IMR-90 (cell line): Measurements from ENCODE around the gene A1CF. TPM values are rescaled to one million over a fixed set of nuclear protein-coding genes. Genes with fewer than 3 reads are reported as not detected.

Experiments
- ATAC-seq: fragments of 200-7000 bp; cut with Tn5 transposase; 2 replicates; pipeline ENCODE4 v1.9.1; 2020; ENCODE audit warnings: low read depth, mild to moderate bottlenecking, moderate library complexity
- BruUV-seq: library from RNA; stranded (reverse); fragments of 400-500 nt; replicated peaks from 2 replicates; lab custom pipeline; 2021; lab: Mats Ljungman, UMichigan
- CTCF ChIA-PET: fragments of 300-600 bp; formaldehyde crosslinking; extraction: SDS; loops from one replicate; lab custom pipeline; 2021; ENCODE audit warnings: antibody characterized with exemption; lab: Yijun Ruan, JAX
- POLR2A ChIA-PET: fragments of 300-600 bp; sonication (Branson Sonifier 250); formaldehyde crosslinking; loops from one replicate; lab custom pipeline; 2022; ENCODE audit warnings: antibody characterized with exemption; ENCODE audit not compliant: unreplicated experiment; lab: Charles Lee
- DNase-seq: peaks from one replicate; pipeline ENCODE4 v3.0.0; 2013
- H2AFZ ChIP-seq: replicated peaks from 2 replicates; pipeline ENCODE3; 2013; ENCODE audit warnings: low read length, mild to moderate bottlenecking; ENCODE audit not compliant: poor library complexity
- H2AK5ac ChIP-seq: 2 replicates; pipeline ENCODE4 v1.6.1; 2013; ENCODE audit warnings: low read depth, low read length, inconsistent platforms
- H2AK9ac ChIP-seq: replicated peaks from 2 replicates; pipeline ENCODE3; 2013; ENCODE audit warnings: mild to moderate bottlenecking, low read depth, low read length, moderate library complexity; ENCODE audit not compliant: poor library complexity
- H2BK120ac ChIP-seq: 2 replicates; pipeline ENCODE4 v1.6.1; 2013; ENCODE audit warnings: low read depth, low read length, inconsistent platforms
- H2BK15ac ChIP-seq: 3 replicates; pipeline ENCODE4 v1.6.1; 2013; ENCODE audit warnings: low read depth, low read length, inconsistent platforms
- H2BK20ac ChIP-seq: 2 replicates; pipeline ENCODE4 v1.6.1; 2013; ENCODE audit warnings: low read depth, mild to moderate bottlenecking, inconsistent platforms, low read length, moderate library complexity
- H2BK5ac ChIP-seq: 2 replicates; pipeline ENCODE4 v1.6.1; 2013; ENCODE audit warnings: mild to moderate bottlenecking, low read depth, low read length, inconsistent platforms; ENCODE audit not compliant: poor library complexity, severe bottlenecking
- H3K14ac ChIP-seq: replicated peaks from 2 replicates; pipeline ENCODE4 v1.6.1; 2013; ENCODE audit warnings: low read depth, low read length, inconsistent platforms
- H3K18ac ChIP-seq: 2 replicates; pipeline ENCODE4 v1.6.1; 2013; ENCODE audit warnings: low read depth, low read length, control low read depth
- H3K23ac ChIP-seq: 2 replicates; pipeline ENCODE4 v1.6.1; 2013; ENCODE audit warnings: low read depth, low read length, inconsistent platforms
- H3K27ac ChIP-seq: 2 replicates; pipeline ENCODE4 v1.5.1; 2013; ENCODE audit warnings: mild to moderate bottlenecking, control low read depth, low read length; ENCODE audit not compliant: insufficient read depth
- H3K27me3 ChIP-seq: 2 replicates; pipeline ENCODE4 v1.6.1; 2013; ENCODE audit warnings: low read length; ENCODE audit not compliant: control insufficient read depth, insufficient read depth
- H3K36me3 ChIP-seq: 2 replicates; pipeline ENCODE4 v1.6.1; 2013; ENCODE audit warnings: low read length, mixed read lengths; ENCODE audit not compliant: control insufficient read depth, insufficient read depth
- H3K4ac ChIP-seq: 2 replicates; pipeline ENCODE4 v1.6.1; 2013; ENCODE audit warnings: low read depth, low read length, inconsistent platforms
- H3K4me1 ChIP-seq: 2 replicates; pipeline ENCODE4 v1.6.1; 2013; ENCODE audit warnings: low read length, mixed read lengths; ENCODE audit not compliant: control insufficient read depth, insufficient read depth
- H3K4me2 ChIP-seq: 2 replicates; pipeline ENCODE4 v1.6.1; 2013; ENCODE audit warnings: low read depth, mild to moderate bottlenecking, control low read depth, low read length, moderate library complexity
- H3K4me3 ChIP-seq: 2 replicates; pipeline ENCODE4 v1.5.1; 2013; ENCODE audit warnings: low read depth, mild to moderate bottlenecking, control low read depth, low read length, moderate library complexity; ENCODE audit not compliant: insufficient read depth
- H3K56ac ChIP-seq: 2 replicates; pipeline ENCODE4 v1.6.1; 2013; ENCODE audit warnings: low read length, inconsistent platforms; ENCODE audit not compliant: insufficient read depth; ENCODE audit errors: extremely low read depth
- H3K79me1 ChIP-seq, 2 experiments: 2 replicates each; pipeline ENCODE4 v1.6.1; 2013; ENCODE audit warnings: low read length in 2 of 2, inconsistent platforms in 1 of 2, low read depth in 1 of 2
- H3K9ac ChIP-seq: 2 replicates; pipeline ENCODE4 v1.6.1; 2013; ENCODE audit warnings: low read depth, low read length, control low read depth
- H3K9me1 ChIP-seq: 2 replicates; pipeline ENCODE4 v1.6.1; 2013; ENCODE audit warnings: low read length, inconsistent platforms; ENCODE audit not compliant: insufficient read depth
- H3K9me3 ChIP-seq: 2 replicates; pipeline ENCODE4 v1.6.1; 2013; ENCODE audit warnings: low read length; ENCODE audit not compliant: control insufficient read depth, insufficient read depth
- H4K20me1 ChIP-seq: 2 replicates; pipeline ENCODE4 v1.6.1; 2013; ENCODE audit warnings: low read length, inconsistent platforms; ENCODE audit not compliant: insufficient read depth
- H4K5ac ChIP-seq: 2 replicates; pipeline ENCODE4 v1.6.1; 2013; ENCODE audit warnings: mild to moderate bottlenecking, low read depth, low read length, control low read depth
- H4K8ac ChIP-seq, 2 experiments: 2 replicates each; pipeline ENCODE4 v1.6.1; 2013; ENCODE audit warnings: low read depth in 2 of 2, low read length in 2 of 2, control low read depth in 1 of 2, inconsistent platforms in 1 of 2
- H4K91ac ChIP-seq: 2 replicates; pipeline ENCODE4 v1.6.1; 2013; ENCODE audit warnings: low read depth, low read length, inconsistent platforms; ENCODE audit not compliant: insufficient read depth
- BHLHE40 ChIP-seq: fragments of 150-350 bp; IDR thresholded peaks from 2 replicates; pipeline ENCODE4 v1.6.1; 2016; ENCODE audit warnings: mild to moderate bottlenecking, low read depth, low read length
- CEBPB ChIP-seq: IDR thresholded peaks from 2 replicates; pipeline ENCODE4 v1.6.1; 2012; ENCODE audit warnings: low read depth, low read length, improper control_type of control experiment
- CHD1 ChIP-seq: IDR thresholded peaks from 2 replicates; pipeline ENCODE4 v1.6.1; 2012; ENCODE audit warnings: low read depth, low read length, improper control_type of control experiment
- FOS ChIP-seq: fragments of 150-350 bp; IDR thresholded peaks from 2 replicates; pipeline ENCODE4 v1.6.1; 2016; ENCODE audit warnings: low read depth, low read length
- MAFK ChIP-seq: IDR thresholded peaks from 2 replicates; pipeline ENCODE4 v1.6.1; 2012; ENCODE audit warnings: low read depth, low read length, improper control_type of control experiment
- NFE2L2 ChIP-seq: fragments of 150-350 bp; IDR thresholded peaks from 2 replicates; pipeline ENCODE4 v1.6.1; 2016; ENCODE audit warnings: low read depth, mild to moderate bottlenecking, low read length
- POLR2A ChIP-seq: IDR thresholded peaks from 2 replicates; pipeline ENCODE4 v1.6.1; 2012; ENCODE audit warnings: mild to moderate bottlenecking, low read depth, low read length
- RAD21 ChIP-seq: IDR thresholded peaks from 2 replicates; pipeline ENCODE4 v1.6.1; 2012; ENCODE audit warnings: low read length, improper control_type of control experiment
- RCOR1 ChIP-seq: IDR thresholded peaks from 2 replicates; pipeline ENCODE4 v1.6.1; 2012; ENCODE audit warnings: mild to moderate bottlenecking, low read length, improper control_type of control experiment; ENCODE audit not compliant: insufficient replicate concordance
- RFX5 ChIP-seq: IDR thresholded peaks from 2 replicates; pipeline ENCODE4 v1.8.0; 2012; ENCODE audit warnings: low read depth, mild to moderate bottlenecking, low read length, moderate library complexity
- SMC3 ChIP-seq: fragments of 150-350 bp; IDR thresholded peaks from 2 replicates; pipeline ENCODE4 v1.6.1; 2016; ENCODE audit warnings: low read depth, mild to moderate bottlenecking, antibody characterized with exemption, low read length, moderate library complexity
- WGBS, 2 experiments: methylation state at CpG; one replicate each; pipeline versions ENCODE4 v1.1.5 to v1.1.7; 2013; ENCODE audit warnings: missing lambda C conversion rate in 2 of 2; ENCODE audit not compliant: insufficient read length in 1 of 2; ENCODE audit errors: extremely low coverage in 2 of 2; 5-methylcytosine and 5-hydroxymethylcytosine counted together
- dilution Hi-C: fragments of 300-500 bp; cut with HindIII; formaldehyde crosslinking; loops from one replicate; pipeline ENCODE4 v1.14.3; 2018; ENCODE audit warnings: low sequenced_read_pairs; ENCODE audit not compliant: unreplicated experiment
- in situ Hi-C: fragments of 300-500 bp; cut with MboI; formaldehyde crosslinking; loops from 3 replicates; pipeline ENCODE4 v1.14.3; 2019; ENCODE audit warnings: low sequenced_read_pairs, inconsistent platforms, mixed read lengths
- intact Hi-C: fragments of 100-400 bp; cut with micrococcal nuclease; formaldehyde crosslinking; loops from 2 replicates; pipeline ENCODE4 v1.10.0; 2022
- polyA plus RNA-seq, 3 experiments: library from polyadenylated mRNA; depleted of rRNA; stranded (reverse); fragments of >200 nt; gene quantifications; 2 replicates each; pipeline ENCODE4 v1.2.3, GENCODE V29; 2012; ENCODE audit warnings: low replicate concordance in 1 of 3
- total RNA-seq: library from RNA; depleted of rRNA; stranded (reverse); fragments of >200 nt; gene quantifications from 2 replicates; pipeline ENCODE4 v1.2.3, GENCODE V29; 2012
- TF ChIP-seq, protein P1 (sequence below): conservative IDR thresholded peaks from 2 replicates; pipeline ENCODE4 v1.5.1; 2012; ENCODE audit warnings: mild to moderate bottlenecking, low read depth, low read length, improper control_type of control experiment

The A1CF gene
- total and polyA plus RNA-seq, 2 of the 4 experiments (the other 2 are of a cell fraction), result not detected

DNA sequence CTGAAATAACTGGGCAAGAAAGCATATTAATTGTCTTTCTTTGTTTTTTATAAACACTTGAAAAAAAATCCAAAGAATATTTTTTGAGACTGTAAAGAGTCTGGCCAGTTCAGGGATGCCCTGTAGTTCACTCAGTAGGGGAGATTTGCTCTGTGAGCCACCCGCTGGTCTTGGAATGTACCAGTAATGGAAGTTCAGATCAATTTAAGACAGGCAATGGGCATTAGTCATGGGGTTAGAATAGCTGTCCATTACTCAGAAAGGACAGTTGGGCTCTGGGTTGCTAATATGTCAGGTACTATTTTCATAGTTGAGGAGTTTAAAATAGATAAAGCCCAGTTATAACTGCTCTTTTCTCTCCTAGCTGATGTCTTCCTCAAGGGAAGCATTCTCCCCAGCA is 38.7 kb downstream of the A1CF start:
- H4K8ac ChIP-seq, result no peak overlapping the region
- in situ Hi-C loops (no loop called here), intact Hi-C loops (no loop called here), dilution Hi-C loops (no loop called here)
- H2BK20ac ChIP-seq, result no peak overlapping the region
- no peak overlapping the region for H3K9ac ChIP-seq
- no peak for TF ChIP-seq RFX5
- TF ChIP-seq BHLHE40, result no peak
- no peak for TF ChIP-seq CHD1
- no peak for TF ChIP-seq CEBPB
- no peak for TF ChIP-seq RCOR1
- no peak for TF ChIP-seq NFE2L2
- TF ChIP-seq, protein P1, sequence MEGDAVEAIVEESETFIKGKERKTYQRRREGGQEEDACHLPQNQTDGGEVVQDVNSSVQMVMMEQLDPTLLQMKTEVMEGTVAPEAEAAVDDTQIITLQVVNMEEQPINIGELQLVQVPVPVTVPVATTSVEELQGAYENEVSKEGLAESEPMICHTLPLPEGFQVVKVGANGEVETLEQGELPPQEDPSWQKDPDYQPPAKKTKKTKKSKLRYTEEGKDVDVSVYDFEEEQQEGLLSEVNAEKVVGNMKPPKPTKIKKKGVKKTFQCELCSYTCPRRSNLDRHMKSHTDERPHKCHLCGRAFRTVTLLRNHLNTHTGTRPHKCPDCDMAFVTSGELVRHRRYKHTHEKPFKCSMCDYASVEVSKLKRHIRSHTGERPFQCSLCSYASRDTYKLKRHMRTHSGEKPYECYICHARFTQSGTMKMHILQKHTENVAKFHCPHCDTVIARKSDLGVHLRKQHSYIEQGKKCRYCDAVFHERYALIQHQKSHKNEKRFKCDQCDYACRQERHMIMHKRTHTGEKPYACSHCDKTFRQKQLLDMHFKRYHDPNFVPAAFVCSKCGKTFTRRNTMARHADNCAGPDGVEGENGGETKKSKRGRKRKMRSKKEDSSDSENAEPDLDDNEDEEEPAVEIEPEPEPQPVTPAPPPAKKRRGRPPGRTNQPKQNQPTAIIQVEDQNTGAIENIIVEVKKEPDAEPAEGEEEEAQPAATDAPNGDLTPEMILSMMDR, result no peak
- TF ChIP-seq POLR2A, result no peak
- TF ChIP-seq SMC3, result no peak
- TF ChIP-seq RAD21, result no peak
- no peak for TF ChIP-seq FOS
- TF ChIP-seq MAFK, result no peak
- no peaks in the 10 kb centered on the region for H3K36me3 ChIP-seq
- peaks cover 3% of the 10 kb centered on the region; the same call in 1 of the 2 replicates for H3K27me3 ChIP-seq
- BruUV-seq, result no TSS peak
- peaks cover 2% of the 10 kb centered on the region; the same call in 1 of the 2 replicates for H3K4me1 ChIP-seq
- no peak overlapping the region for H3K23ac ChIP-seq
- H3K4ac ChIP-seq, result no peak overlapping the region
- H3K9me3 ChIP-seq, result no peaks in the 10 kb centered on the region
- no peak overlapping the region for H2AFZ ChIP-seq
- H2BK15ac ChIP-seq, result no peak overlapping the region
- no peak overlapping the region for H4K91ac ChIP-seq
- no peak overlapping the region for H3K56ac ChIP-seq
- no peaks in the 10 kb centered on the region for H4K20me1 ChIP-seq
- no peak overlapping the region for H3K14ac ChIP-seq
- H2AK9ac ChIP-seq, result no peak overlapping the region
- no peaks in the 10 kb centered on the region for H3K9me1 ChIP-seq
- no peak overlapping the region for H4K5ac ChIP-seq
- H3K18ac ChIP-seq, result no peak overlapping the region
- H3K79me1 ChIP-seq, result no peaks in the 10 kb centered on the region
- WGBS, 2 experiments, result no CpG with 5 or more reads among the region's 1 CpG
- H2BK5ac ChIP-seq, result no peak overlapping the region
- ChIA-PET CTCF (no interaction called here), POLR2A (no interaction called here)
- DNase-seq (peak; percentile 6), ATAC-seq (no peak)
- no peak overlapping the region for H3K4me3 ChIP-seq
- no peak overlapping the region for H3K27ac ChIP-seq
- H2AK5ac ChIP-seq, result no peak overlapping the region
- no peak overlapping the region for H2BK120ac ChIP-seq
- no peak overlapping the region for H3K4me2 ChIP-seq
